Activated naive CD4-positive, alpha-beta T cell treated with anti-CD3 and anti-CD28 coated beads for 36 hours (primary cell): Measurements from ENCODE around the gene MLLT3. TPM values are rescaled to one million over a fixed set of nuclear protein-coding genes. Genes with fewer than 3 reads are reported as not detected.

Experiments used
- CTCF ChIA-PET: fragments of 350-600 bp; sonication (Branson Sonifier 250); formaldehyde crosslinking; loops from one replicate; lab custom pipeline; 2021; ENCODE audit warnings: antibody characterized with exemption; lab: Charles Lee
- DNase-seq: peaks from one replicate; pipeline ENCODE4 v3.0.0-alpha.2; 2020
- H3K27ac Mint-ChIP-seq: one replicate; pipeline ENCODE4 v1.8.0; 2021; ENCODE audit warnings: mild to moderate bottlenecking, mixed read lengths
- H3K27me3 Mint-ChIP-seq: one replicate; pipeline ENCODE4 v1.8.0; 2021; ENCODE audit warnings: low read depth, mixed read lengths
- H3K36me3 Mint-ChIP-seq: one replicate; pipeline ENCODE4 v1.8.0; 2021; ENCODE audit warnings: low read depth, mixed read lengths
- H3K4me1 Mint-ChIP-seq: one replicate; pipeline ENCODE4 v1.8.0; 2021; ENCODE audit warnings: low read depth, mixed read lengths
- H3K4me3 Mint-ChIP-seq: one replicate; pipeline ENCODE4 v1.8.0; 2021; ENCODE audit warnings: mild to moderate bottlenecking, moderate library complexity, mixed read lengths
- H3K9me3 Mint-ChIP-seq: one replicate; pipeline ENCODE4 v1.8.0; 2021; ENCODE audit warnings: mixed read lengths
- intact Hi-C: fragments of 100-400 bp; cut with micrococcal nuclease; formaldehyde crosslinking; loops from one replicate; pipeline ENCODE4 v1.15.1; 2023
- total RNA-seq, 2 experiments: library from RNA; stranded (reverse); gene quantifications; one replicate each; pipeline ENCODE4 v1.2.3, GENCODE V29; 2021

Gene MLLT3
- total RNA-seq, 2 experiments from 2014 or later = 44.3 to 51.4 TPM

DNA sequence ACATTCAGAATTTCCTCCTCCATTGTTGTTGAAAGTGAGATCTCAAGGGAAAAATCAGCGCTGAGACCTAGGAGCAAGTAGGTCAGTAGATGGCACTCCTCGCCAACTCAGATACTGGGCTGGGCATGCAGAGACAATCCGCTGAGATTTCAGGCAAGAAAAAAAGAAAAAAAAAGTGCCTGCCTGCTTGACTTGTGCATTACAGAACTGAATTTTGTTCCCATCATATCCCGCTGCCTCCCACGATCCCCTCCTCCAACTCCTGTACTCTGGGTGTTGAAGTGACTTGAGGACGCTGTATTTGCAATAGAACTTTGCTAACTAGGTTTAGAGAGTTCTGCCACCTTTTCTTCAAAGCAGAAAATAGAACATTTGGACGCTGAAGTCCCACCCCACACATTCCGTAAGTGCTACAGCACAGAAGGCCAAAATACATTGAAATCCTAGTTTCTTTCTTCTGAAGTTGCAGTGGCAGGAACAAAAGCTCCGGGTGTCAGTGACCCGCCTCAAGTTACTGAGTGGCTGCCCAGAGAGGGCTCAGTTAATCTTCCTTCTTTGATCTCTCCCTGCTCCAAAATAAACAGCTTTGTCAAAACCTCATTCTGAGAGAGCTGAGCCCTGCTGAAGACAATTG lies 265.8 kb downstream of the MLLT3 start:
- intact Hi-C loops = loop anchor here (1.0 to 10.0 kb wide), 10 partner anchors 152 to 864 kb away; partner anchors contain the start of genes FOCAD and HACD4
- no peaks in the 10 kb centered on the region for H3K9me3 Mint-ChIP-seq
- CTCF ChIA-PET = interaction anchor here (0.7 to 2.6 kb wide), 14 partner anchors 15 to 755 kb away, joined by 3 to 14 read pairs (median 4); partner anchors contain the start of gene MLLT3
- H3K27me3 Mint-ChIP-seq = no peaks in the 10 kb centered on the region
- peaks cover 72% of the 10 kb centered on the region for H3K4me1 Mint-ChIP-seq
- DNase-seq = peak; percentile 85
- no peak overlapping the region for H3K4me3 Mint-ChIP-seq
- peak overlapping the region; percentile 46 for H3K27ac Mint-ChIP-seq
- peaks cover 32% of the 10 kb centered on the region for H3K36me3 Mint-ChIP-seq

DNA sequence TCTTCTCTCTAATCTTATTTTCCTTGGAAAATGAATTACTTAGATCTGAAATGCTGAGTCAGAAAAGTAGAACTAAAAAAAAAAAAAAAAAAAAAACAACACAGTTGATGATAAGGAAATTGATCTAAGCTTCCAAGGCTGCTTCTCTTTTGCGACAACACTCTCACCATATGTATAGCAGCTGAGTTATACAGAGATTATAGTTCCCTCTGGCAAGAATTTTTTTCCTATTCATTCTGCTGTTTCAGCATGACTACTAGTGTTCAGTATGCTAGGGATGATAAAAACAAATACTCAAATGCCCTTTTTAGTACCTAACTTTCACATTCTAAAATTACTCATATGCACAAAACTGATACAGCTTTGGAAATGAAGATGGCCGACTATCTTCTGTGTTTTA lies 267.3 kb downstream of the MLLT3 start:
- no peaks in the 10 kb centered on the region for H3K27me3 Mint-ChIP-seq
- H3K4me1 Mint-ChIP-seq = peaks cover 62% of the 10 kb centered on the region
- peaks cover 30% of the 10 kb centered on the region for H3K36me3 Mint-ChIP-seq
- CTCF ChIA-PET = interaction anchor here (1.0 to 2.0 kb wide), 11 partner anchors 12 to 586 kb away, joined by 3 to 11 read pairs (median 5); partner anchors contain the start of gene MLLT3
- intact Hi-C loops = loop anchor here (2.0 to 10.0 kb wide), 7 partner anchors 100 to 863 kb away; no protein-coding TSS in a partner anchor
- H3K4me3 Mint-ChIP-seq = no peak overlapping the region
- H3K9me3 Mint-ChIP-seq = no peaks in the 10 kb centered on the region
- H3K27ac Mint-ChIP-seq = no peak overlapping the region
- DNase-seq = no peak

DNA sequence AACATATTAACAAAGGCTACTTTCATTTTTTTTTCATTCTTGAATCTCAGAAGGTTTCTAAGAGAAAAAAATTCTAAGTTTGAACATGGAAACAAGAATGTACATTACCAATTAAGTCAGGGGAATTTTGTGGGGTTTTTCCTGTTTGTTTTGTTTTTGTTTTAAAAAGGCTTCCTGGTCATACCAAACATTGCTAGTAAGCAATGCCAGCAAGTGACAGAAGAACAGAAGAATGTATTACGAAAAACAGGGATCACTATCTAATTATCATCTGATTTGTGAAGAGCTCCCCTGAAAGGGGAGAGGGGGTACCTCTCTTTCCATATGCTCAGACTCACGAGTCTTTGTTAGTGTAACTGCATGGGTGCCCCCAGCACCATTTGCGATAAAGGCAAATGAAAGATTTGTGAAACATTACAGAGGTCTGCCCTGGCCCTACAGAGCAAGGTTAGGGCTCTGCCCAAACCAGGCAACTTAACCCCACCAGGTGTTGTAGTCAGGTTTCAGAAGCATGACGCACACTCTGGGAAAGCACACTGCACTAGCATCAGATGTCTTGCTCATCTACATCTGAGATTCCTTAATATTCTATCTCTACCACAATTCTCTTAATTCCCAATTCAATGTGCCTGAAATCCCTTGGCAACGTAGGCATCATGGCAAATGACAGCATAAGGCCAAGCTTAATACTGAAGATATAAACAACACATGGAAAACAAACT lies 268.2 kb downstream of the MLLT3 start:
- no peak for DNase-seq
- Mint-ChIP-seq H3K36me3 (peaks cover 30% of the 10 kb centered on the region), H3K27me3 (no peaks in the 10 kb centered on the region), H3K27ac (no peak overlapping the region), H3K4me3 (no peak overlapping the region), H3K9me3 (no peaks in the 10 kb centered on the region), H3K4me1 (peaks cover 54% of the 10 kb centered on the region)
- CTCF ChIA-PET = interaction anchor here (1.7 to 2.0 kb wide), 2 partner anchors 11 to 20 kb away, joined by 4 to 5 read pairs; no protein-coding TSS in a partner anchor
- intact Hi-C loops = loop anchor here (2.0 to 10.0 kb wide), 5 partner anchors 99 to 481 kb away; no protein-coding TSS in a partner anchor

DNA sequence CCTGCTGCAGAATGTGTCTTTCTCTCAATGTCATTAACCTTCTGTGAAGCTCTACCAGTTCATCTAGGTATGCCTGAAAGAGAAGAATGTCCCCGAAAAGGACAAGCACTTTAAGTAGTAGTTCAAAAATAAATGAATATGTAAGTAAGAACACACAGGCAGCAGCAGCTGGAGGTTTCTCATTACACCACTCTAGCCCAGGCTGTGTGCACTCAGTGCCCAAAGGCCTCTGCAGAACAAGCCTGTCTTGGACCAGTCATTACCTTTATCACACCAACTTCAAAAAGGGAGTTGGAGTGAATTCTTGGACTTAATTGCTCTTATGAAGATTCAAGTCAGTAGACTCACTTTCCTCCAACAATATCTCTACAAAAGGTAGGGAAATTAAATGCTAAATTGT lies 268.8 kb downstream of the MLLT3 start:
- intact Hi-C loops = loop anchor here (10.0 kb wide), 1 partner anchor 481 kb away; no protein-coding TSS in a partner anchor
- H3K27ac Mint-ChIP-seq = no peak overlapping the region
- H3K27me3 Mint-ChIP-seq = no peaks in the 10 kb centered on the region
- DNase-seq = no peak
- peaks cover 27% of the 10 kb centered on the region for H3K36me3 Mint-ChIP-seq
- H3K9me3 Mint-ChIP-seq = no peaks in the 10 kb centered on the region
- H3K4me1 Mint-ChIP-seq = peaks cover 50% of the 10 kb centered on the region
- H3K4me3 Mint-ChIP-seq = no peak overlapping the region
- CTCF ChIA-PET = interaction anchor here (2.0 kb wide), 1 partner anchor 10 kb away, joined by 5 read pairs; no protein-coding TSS in a partner anchor

DNA sequence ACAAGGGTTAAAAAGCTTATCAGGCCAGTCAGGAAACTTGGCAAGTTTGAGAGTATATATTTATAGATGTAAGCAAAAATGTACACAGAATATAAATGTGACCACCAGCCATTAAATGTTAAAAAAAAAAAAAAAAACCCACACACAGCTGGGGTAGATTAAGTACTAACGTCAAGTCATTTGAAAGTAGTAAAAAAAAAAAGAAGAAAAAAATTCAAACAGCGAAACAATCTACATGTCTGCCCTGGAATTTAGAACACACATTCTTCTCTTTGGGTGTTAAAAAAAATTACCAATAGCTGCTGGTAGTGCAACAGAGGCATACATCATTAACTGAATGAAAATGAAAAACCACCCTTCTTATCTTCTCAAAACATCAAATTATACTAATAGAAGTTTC lies 269.7 kb downstream of the MLLT3 start:
- Mint-ChIP-seq H3K4me1 (peaks cover 41% of the 10 kb centered on the region), H3K36me3 (peaks cover 25% of the 10 kb centered on the region), H3K27me3 (no peaks in the 10 kb centered on the region), H3K4me3 (no peak overlapping the region), H3K27ac (no peak overlapping the region), H3K9me3 (no peaks in the 10 kb centered on the region)
- intact Hi-C loops = loop anchor here (10.0 kb wide), 1 partner anchor 482 kb away; no protein-coding TSS in a partner anchor
- CTCF ChIA-PET = interaction anchor here (0.6 to 1.0 kb wide), 2 partner anchors 12 to 272 kb away, joined by 3 to 4 read pairs; no protein-coding TSS in a partner anchor
- no peak for DNase-seq

DNA sequence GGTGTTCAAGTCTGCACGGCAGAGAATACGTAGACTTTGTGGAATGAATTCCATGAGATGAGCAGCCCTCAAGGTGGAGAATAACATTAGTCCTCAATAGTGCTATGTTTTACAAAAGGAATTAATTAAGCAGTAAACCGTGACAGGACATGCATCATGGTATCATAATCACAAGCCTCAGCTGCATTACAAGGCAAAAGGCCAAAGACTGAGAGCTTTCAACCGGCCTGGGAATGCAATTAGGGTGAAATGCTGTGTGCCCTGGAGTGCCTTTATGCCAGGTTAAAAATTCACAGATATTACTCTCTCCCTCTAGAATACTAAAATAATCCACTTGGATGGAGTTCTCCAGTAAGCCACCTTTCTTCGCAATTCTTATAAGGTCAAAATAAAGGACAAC lies 270.6 kb downstream of the MLLT3 start:
- intact Hi-C loops = loop anchor here (10.0 kb wide), 1 partner anchor 483 kb away; no protein-coding TSS in a partner anchor
- no peak for DNase-seq
- Mint-ChIP-seq H3K36me3 (peaks cover 25% of the 10 kb centered on the region), H3K4me3 (no peak overlapping the region), H3K4me1 (peaks cover 32% of the 10 kb centered on the region), H3K27ac (no peak overlapping the region), H3K27me3 (no peaks in the 10 kb centered on the region), H3K9me3 (no peaks in the 10 kb centered on the region)
- CTCF ChIA-PET = interaction anchor here (1.0 kb wide), 1 partner anchor 12 kb away, joined by 4 read pairs; no protein-coding TSS in a partner anchor

DNA sequence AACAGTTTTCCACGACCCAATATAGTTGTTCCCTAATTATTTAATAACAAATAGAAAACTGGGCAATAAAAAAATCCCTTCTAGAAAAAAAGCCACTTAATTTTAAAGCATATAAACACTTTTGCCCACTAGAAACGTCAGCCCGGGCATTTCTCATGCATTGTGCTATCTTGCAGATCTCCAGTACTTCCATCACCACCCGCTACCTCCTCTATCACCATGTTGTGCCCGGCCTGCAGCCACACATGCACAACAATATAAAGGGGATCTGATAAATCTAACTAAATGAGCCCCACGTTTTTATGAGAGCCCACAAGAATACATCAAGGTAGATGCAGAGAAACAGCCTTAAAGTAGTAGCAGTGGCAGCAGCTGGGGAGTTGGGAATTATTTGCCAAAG lies 272.7 kb downstream of the MLLT3 start:
- DNase-seq = no peak
- Mint-ChIP-seq H3K27me3 (no peaks in the 10 kb centered on the region), H3K4me3 (no peak overlapping the region), H3K4me1 (peaks cover 17% of the 10 kb centered on the region), H3K27ac (no peak overlapping the region), H3K9me3 (no peaks in the 10 kb centered on the region), H3K36me3 (peaks cover 36% of the 10 kb centered on the region)
- intact Hi-C loops = no loop called here
- CTCF ChIA-PET = interaction anchor here (1.0 to 1.5 kb wide), 2 partner anchors 403 to 422 kb away, joined by 4 to 5 read pairs; no protein-coding TSS in a partner anchor

DNA sequence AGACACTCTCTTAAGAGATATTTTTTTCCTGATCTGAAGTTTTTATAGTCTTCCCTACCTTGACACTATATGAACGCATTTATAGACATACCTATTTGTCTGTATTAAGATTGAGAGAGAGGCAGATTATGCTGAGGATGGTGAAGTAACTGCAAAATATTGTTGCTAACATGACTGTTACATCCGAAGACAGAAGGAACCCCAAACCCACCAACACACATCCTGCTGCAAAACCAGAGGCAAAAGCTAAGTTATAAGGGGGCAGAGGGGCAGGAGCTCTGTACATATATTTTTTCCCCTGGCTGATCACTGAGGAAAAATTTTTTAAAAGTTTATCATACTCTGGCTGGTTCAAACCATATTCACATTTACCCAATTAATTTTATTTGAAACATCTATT lies 279.0 kb downstream of the MLLT3 start:
- Mint-ChIP-seq H3K4me3 (no peak overlapping the region), H3K27me3 (no peaks in the 10 kb centered on the region), H3K27ac (peak overlapping the region; percentile 1), H3K36me3 (peaks cover 11% of the 10 kb centered on the region), H3K9me3 (no peaks in the 10 kb centered on the region), H3K4me1 (peaks cover 21% of the 10 kb centered on the region)
- no peak for DNase-seq
- CTCF ChIA-PET = interaction anchor here (1.7 kb wide), 1 partner anchor 11 kb away, joined by 5 read pairs; no protein-coding TSS in a partner anchor
- intact Hi-C loops = no loop called here

DNA sequence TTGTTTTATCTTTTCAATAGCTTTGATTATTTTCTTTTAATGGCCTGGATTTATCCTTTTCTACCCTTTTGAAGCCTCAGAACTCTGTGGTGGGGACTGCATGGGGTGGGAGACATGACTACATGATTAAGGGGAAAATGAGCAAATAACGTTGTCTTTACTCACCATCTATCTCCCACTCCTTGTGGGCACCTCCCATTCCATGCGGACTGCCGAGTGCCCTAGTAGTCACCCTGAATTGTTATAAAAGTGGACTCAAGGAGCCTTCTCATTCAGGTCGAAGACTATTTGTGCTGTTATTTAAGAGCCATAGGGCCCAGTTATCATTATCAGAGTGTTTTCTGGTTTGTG lies 281.8 kb downstream of the MLLT3 start:
- Mint-ChIP-seq H3K4me1 (peaks cover 23% of the 10 kb centered on the region), H3K27ac (no peak overlapping the region), H3K36me3 (peaks cover 1% of the 10 kb centered on the region)

DNA sequence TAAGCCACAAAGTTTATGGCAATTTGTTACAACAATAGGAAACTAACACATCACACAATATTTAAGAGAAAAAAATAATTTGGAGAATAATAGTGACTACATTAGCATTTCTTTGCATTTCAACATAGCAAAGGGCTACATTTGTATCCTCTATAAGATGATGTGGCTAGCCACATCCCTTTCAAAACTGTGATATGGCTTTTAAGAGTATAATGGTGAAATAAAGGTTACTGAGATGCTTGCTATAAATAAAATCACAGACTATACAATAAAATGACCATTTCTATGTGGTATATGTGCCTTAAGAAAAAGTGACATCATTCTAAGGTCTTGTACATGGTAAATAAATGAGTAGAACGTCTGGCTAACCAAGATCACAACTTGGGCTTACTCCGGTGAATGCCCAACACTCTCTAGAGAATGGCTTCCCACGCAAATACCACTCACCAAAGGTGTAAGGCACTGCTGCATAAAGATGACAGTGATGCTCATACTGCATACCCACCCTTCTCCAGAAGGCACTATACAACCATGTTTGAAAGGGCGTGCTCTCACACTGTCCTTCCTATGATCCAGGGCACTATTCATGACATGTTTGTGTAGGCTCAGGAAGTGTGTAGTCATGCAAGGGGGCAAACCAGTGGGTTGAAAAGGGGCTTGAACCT lies 286.5 kb downstream of the MLLT3 start:
- no peak overlapping the region for H3K4me3 Mint-ChIP-seq
- intact Hi-C loops = no loop called here
- no peak for DNase-seq
- no peaks in the 10 kb centered on the region for H3K9me3 Mint-ChIP-seq
- no peak overlapping the region for H3K27ac Mint-ChIP-seq
- no peaks in the 10 kb centered on the region for H3K27me3 Mint-ChIP-seq
- peaks cover 29% of the 10 kb centered on the region for H3K4me1 Mint-ChIP-seq
- no peaks in the 10 kb centered on the region for H3K36me3 Mint-ChIP-seq
- CTCF ChIA-PET = interaction anchor here (1.2 kb wide), 1 partner anchor 14 kb away, joined by 4 read pairs; no protein-coding TSS in a partner anchor

More for the DNA sequence above, 281.8 kb downstream of the MLLT3 start:
- no peak for DNase-seq
- Mint-ChIP-seq H3K27me3 (no peaks in the 10 kb centered on the region), H3K9me3 (no peaks in the 10 kb centered on the region), H3K4me3 (no peak overlapping the region)
- intact Hi-C loops = no loop called here
- CTCF ChIA-PET = interaction anchor here (0.6 to 0.7 kb wide), 2 partner anchors 12 to 39 kb away, joined by 4 to 5 read pairs; no protein-coding TSS in a partner anchor

DNA sequence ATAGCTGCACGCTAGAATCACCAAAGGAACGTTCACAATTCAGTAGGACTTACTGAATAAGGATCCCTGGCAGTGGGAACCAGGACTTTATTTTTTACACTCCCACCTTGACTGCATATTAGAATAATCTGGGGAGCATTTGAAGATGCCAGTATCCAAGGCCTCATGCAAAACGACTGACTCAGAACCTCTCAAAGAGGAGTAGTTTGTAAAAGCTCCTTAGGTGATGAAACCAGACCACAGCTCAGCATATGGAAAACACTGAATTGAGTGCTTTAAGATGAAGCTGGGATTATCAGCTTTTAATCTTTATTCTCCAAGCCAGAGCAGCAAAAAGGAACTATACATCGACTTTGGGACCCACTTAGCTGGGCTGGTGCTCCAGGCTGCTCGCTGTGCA lies 288.3 kb downstream of the MLLT3 start:
- no peak for DNase-seq
- H3K4me3 Mint-ChIP-seq = no peak overlapping the region
- H3K9me3 Mint-ChIP-seq = no peaks in the 10 kb centered on the region
- H3K27ac Mint-ChIP-seq = no peak overlapping the region
- intact Hi-C loops = no loop called here
- no peaks in the 10 kb centered on the region for H3K36me3 Mint-ChIP-seq
- no peaks in the 10 kb centered on the region for H3K27me3 Mint-ChIP-seq
- H3K4me1 Mint-ChIP-seq = peaks cover 22% of the 10 kb centered on the region
- CTCF ChIA-PET = interaction anchor here (0.5 kb wide), 1 partner anchor 110 kb away, joined by 4 read pairs; no protein-coding TSS in a partner anchor
